CD4-positive, alpha-beta memory T cell (primary cell): Measurements from ENCODE around the gene IKBIP. TPM values are rescaled to one million over a fixed set of nuclear protein-coding genes. Genes with fewer than 3 reads are reported as not detected.
"Not testable (repeated sequence)": the region's sequence is repeated elsewhere in the genome, so short reads cannot be mapped to it uniquely, and the experiment has no call there.

ENCODE experiments used
- CTCF ChIA-PET: fragments of 350-600 bp; sonication (Branson Sonifier 250); formaldehyde crosslinking; loops from one replicate; lab custom pipeline; 2021; ENCODE audit warnings: inconsistent platforms; ENCODE audit not compliant: partially characterized antibody; lab: Charles Lee
- POLR2A ChIA-PET: fragments of 350-600 bp; sonication (Branson Sonifier 250); formaldehyde crosslinking; loops from one replicate; lab custom pipeline; 2021; ENCODE audit not compliant: partially characterized antibody; lab: Charles Lee
- DNase-seq, 5 donors: peaks; one replicate each; pipeline versions ENCODE4 v3.0.0 to v3.0.0-alpha.2; 2020 to 2022; ENCODE audit warnings: mixed read lengths in 1 of 5
- H3K27ac ChIP-seq: one replicate; pipeline ENCODE4 v1.7.0; 2013; ENCODE audit warnings: low read depth, low read length
- H3K27me3 ChIP-seq: 2 replicates; pipeline ENCODE4 v1.7.0; 2013; ENCODE audit warnings: mild to moderate bottlenecking, low read length, moderate library complexity; ENCODE audit not compliant: insufficient read depth
- H3K36me3 ChIP-seq: 2 replicates; pipeline ENCODE4 v1.7.0; 2013; ENCODE audit warnings: mild to moderate bottlenecking, low read length, moderate library complexity; ENCODE audit not compliant: insufficient read depth
- H3K4me1 ChIP-seq: 2 replicates; pipeline ENCODE4 v1.7.0; 2013; ENCODE audit warnings: mild to moderate bottlenecking, low read length, moderate library complexity; ENCODE audit not compliant: insufficient read depth
- H3K4me3 ChIP-seq, 2 donors: one replicate each; pipeline ENCODE4 v1.7.0; 2013; ENCODE audit warnings: low read length in 2 of 2, mild to moderate bottlenecking in 1 of 2
- H3K9me3 ChIP-seq, 2 donors: one replicate each; pipeline ENCODE4 v1.7.0; 2013; ENCODE audit warnings: low read length in 2 of 2, control low read depth in 1 of 2; ENCODE audit not compliant: control insufficient read depth in 1 of 2
- H3K27ac Mint-ChIP-seq, 7 donors: one replicate each; pipeline ENCODE4 v1.8.0; 2020 to 2021; ENCODE audit warnings: mixed read lengths in 7 of 7, mild to moderate bottlenecking in 6 of 7, inconsistent platforms in 3 of 7, moderate library complexity in 3 of 7
- H3K27me3 Mint-ChIP-seq, 2 donors: one replicate each; pipeline ENCODE4 v1.8.0; 2020 to 2021; ENCODE audit warnings: mixed read lengths in 2 of 2
- H3K36me3 Mint-ChIP-seq, 2 donors: one replicate each; pipeline ENCODE4 v1.8.0; 2020 to 2021; ENCODE audit warnings: mixed read lengths in 2 of 2, inconsistent platforms in 1 of 2, mild to moderate bottlenecking in 1 of 2
- H3K4me1 Mint-ChIP-seq, 4 donors: one replicate each; pipeline ENCODE4 v1.8.0; 2020 to 2021; ENCODE audit warnings: mixed read lengths in 4 of 4, mild to moderate bottlenecking in 1 of 4
- H3K4me3 Mint-ChIP-seq, 8 donors: one replicate each; pipeline ENCODE4 v1.8.0; 2020 to 2021; ENCODE audit warnings: mixed read lengths in 8 of 8, mild to moderate bottlenecking in 7 of 8, moderate library complexity in 6 of 8, inconsistent platforms in 3 of 8
- H3K9me3 Mint-ChIP-seq, 8 donors: one replicate each; pipeline ENCODE4 v1.8.0; 2020 to 2021; ENCODE audit warnings: mixed read lengths in 8 of 8, mild to moderate bottlenecking in 5 of 8, inconsistent platforms in 3 of 8, moderate library complexity in 1 of 8
- intact Hi-C: fragments of 100-400 bp; cut with micrococcal nuclease; formaldehyde crosslinking; loops from one replicate; pipeline ENCODE4 v1.15.1; 2023
- polyA plus RNA-seq, 2 donors: library from polyadenylated mRNA; unstranded; fragments of 300-500 nt; fragmentation: Illumina TruSeq; gene quantifications; one replicate each; pipeline ENCODE4 v1.2.3, GENCODE V29; 2021
- total RNA-seq, 2 experiments: library from RNA; stranded (reverse); gene quantifications; one replicate each; pipeline ENCODE4 v1.2.3, GENCODE V29; 2021

IKBIP gene
- total and polyA plus RNA-seq, 4 experiments from 2014 or later: 6.5 to 8.2 (median 7.6) TPM

GRCh38 chr12:98653866-98654493 is 9.4 kb upstream of the IKBIP start:
- Mint-ChIP-seq H3K4me1 (peaks cover 12 to 22% (median 15%) of the 10 kb centered on the region in 4 donors), H3K4me3 (no peak overlapping the region), H3K9me3 (no peaks in the 10 kb centered on the region), H3K27ac (no peak overlapping the region), H3K36me3 (peaks cover 22 to 50% of the 10 kb centered on the region in 2 donors), H3K27me3 (no peaks in the 10 kb centered on the region)
- Histone ChIP-seq H3K4me1 (peaks cover 7% of the 10 kb centered on the region), H3K9me3 (no peaks in the 10 kb centered on the region), H3K36me3 (peaks cover 18% of the 10 kb centered on the region), H3K27me3 (no peaks in the 10 kb centered on the region), H3K27ac (no peak overlapping the region), H3K4me3 (no peak overlapping the region)
- intact Hi-C loops: loop anchor here (1.0 kb wide), 4 partner anchors 9 to 230 kb away; partner anchors contain the start of gene APAF1
- ChIA-PET CTCF (interaction anchor here (0.6 to 7.7 kb wide), 17 partner anchors 9 to 273 kb away, joined by 3 to 142 read pairs (median 3); partner anchors contain the start of genes APAF1 and IKBIP), POLR2A (interaction anchor here (0.8 to 1.0 kb wide), 2 partner anchors 10 to 60 kb away, joined by 3 to 7 read pairs; partner anchors contain the start of genes IKBIP and SLC25A3)
- peak in 4 of 5 donors; percentile 48 to 61 (median 56) for DNase-seq

GRCh38 chr12:98651328-98651727 is 6.7 kb upstream of the IKBIP start:
- intact Hi-C loops: no loop called here
- H3K4me1 ChIP-seq: peaks cover 15% of the 10 kb centered on the region
- no peak overlapping the region for H3K27ac ChIP-seq
- H3K36me3 ChIP-seq: peaks cover 19% of the 10 kb centered on the region
- Mint-ChIP-seq H3K4me1 (peaks cover 12 to 30% (median 14%) of the 10 kb centered on the region in 4 donors), H3K36me3 (peaks cover 10 to 31% of the 10 kb centered on the region in 2 donors), H3K9me3 (no peaks in the 10 kb centered on the region), H3K27me3 (no peaks in the 10 kb centered on the region), H3K4me3 (no peak overlapping the region), H3K27ac (no peak overlapping the region)
- CTCF ChIA-PET: interaction anchor here (0.7 to 7.7 kb wide), 14 partner anchors 9 to 166 kb away, joined by 3 to 142 read pairs (median 3); partner anchors contain the start of gene SLC25A3
- no peaks in the 10 kb centered on the region for H3K27me3 ChIP-seq
- no peak overlapping the region for H3K4me3 ChIP-seq
- POLR2A ChIA-PET: interaction anchor here (1.1 to 2.3 kb wide), 2 partner anchors 58 to 136 kb away, joined by 3 to 5 read pairs; partner anchors contain the start of genes SLC25A3 and TMPO
- no peak for DNase-seq
- no peaks in the 10 kb centered on the region for H3K9me3 ChIP-seq

DNA sequence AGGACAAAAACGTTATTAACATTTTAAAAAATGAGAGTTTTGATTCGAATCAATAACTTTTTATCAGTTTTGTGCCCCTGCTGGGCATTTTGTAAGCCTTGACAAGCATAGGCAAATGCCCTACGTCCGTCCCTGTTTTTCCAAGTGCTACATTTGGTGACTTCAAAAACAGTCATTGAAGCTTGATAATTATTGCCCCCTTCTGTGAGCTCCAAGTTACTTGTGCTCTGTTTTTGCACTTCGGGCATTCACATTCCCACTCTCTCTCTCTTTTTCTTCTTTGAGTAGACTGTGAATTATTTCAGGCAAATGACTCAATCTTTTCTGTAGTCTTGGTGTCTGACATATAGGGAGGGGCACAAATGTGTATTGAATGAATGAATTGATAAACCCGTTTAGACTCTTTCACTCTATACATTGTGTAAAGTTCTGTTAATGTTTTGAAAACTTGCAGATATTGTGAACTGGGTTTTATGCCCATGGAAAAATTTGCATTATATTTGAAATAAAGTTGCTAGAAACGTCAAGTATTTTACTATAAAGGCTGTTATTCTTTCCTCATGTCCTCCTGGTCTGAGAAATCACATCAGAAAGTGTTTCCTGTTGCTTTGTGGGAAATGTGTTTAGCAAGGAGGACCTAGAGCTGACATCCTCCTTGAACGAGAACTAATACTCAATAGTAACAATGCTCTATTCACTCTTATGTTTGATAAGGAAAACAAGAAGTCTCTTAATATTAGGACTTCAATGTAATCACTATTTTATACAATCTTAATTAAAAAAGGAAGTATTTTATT is 1.9 kb upstream of the IKBIP start:
- H3K27me3 ChIP-seq: no peaks in the 10 kb centered on the region
- H3K4me3 ChIP-seq: peak overlapping the region; percentile 88 to 93
- H3K27me3 Mint-ChIP-seq: no peaks in the 10 kb centered on the region
- H3K36me3 Mint-ChIP-seq: peaks cover 7 to 36% of the 10 kb centered on the region in 2 donors
- H3K4me1 Mint-ChIP-seq: peaks cover 12 to 47% (median 21%) of the 10 kb centered on the region in 4 donors
- ChIA-PET CTCF (interaction anchor here (1.2 to 1.7 kb wide), 3 partner anchors 9 to 80 kb away, joined by 3 to 10 read pairs (median 8); no protein-coding TSS in a partner anchor), POLR2A (interaction anchor here (0.6 to 5.2 kb wide), 4 partner anchors 52 to 132 kb away, joined by 3 to 74 read pairs (median 3); partner anchors contain the start of gene SLC25A3)
- H3K4me3 Mint-ChIP-seq: peak overlapping the region; percentile 95 to 99 (median 98)
- no peaks in the 10 kb centered on the region for H3K9me3 ChIP-seq
- H3K27ac ChIP-seq: peak overlapping the region; percentile 73
- H3K4me1 ChIP-seq: peaks cover 24% of the 10 kb centered on the region
- peaks cover 19% of the 10 kb centered on the region for H3K36me3 ChIP-seq
- peaks cover 0 to 2% (median 0%) of the 10 kb centered on the region in 8 donors for H3K9me3 Mint-ChIP-seq
- H3K27ac Mint-ChIP-seq: peak overlapping the region; percentile 26 to 93 (median 58)
- no peak for DNase-seq
- intact Hi-C loops: no loop called here

GRCh38 chr12:98645572-98646067 is 1.0 kb upstream of the IKBIP start:
- H3K4me3 ChIP-seq: peak overlapping the region; percentile 88 to 93
- no peaks in the 10 kb centered on the region for H3K27me3 ChIP-seq
- Mint-ChIP-seq H3K4me3 (peak overlapping the region; percentile 95 to 99 (median 98)), H3K9me3 (peaks cover 0 to 2% (median 0%) of the 10 kb centered on the region in 8 donors), H3K36me3 (peaks cover 7 to 28% of the 10 kb centered on the region in 2 donors), H3K27me3 (no peaks in the 10 kb centered on the region), H3K27ac (peak overlapping the region in 6 of 7 donors; percentile 53 to 94 (median 92)), H3K4me1 (peaks cover 14 to 40% (median 20%) of the 10 kb centered on the region in 4 donors)
- no peaks in the 10 kb centered on the region for H3K9me3 ChIP-seq
- H3K4me1 ChIP-seq: peaks cover 24% of the 10 kb centered on the region
- CTCF ChIA-PET: interaction anchor here (1.2 to 1.7 kb wide), 3 partner anchors 10 to 79 kb away, joined by 3 to 10 read pairs (median 8); no protein-coding TSS in a partner anchor
- intact Hi-C loops: loop anchor here (1.0 to 2.0 kb wide), 4 partner anchors 9 to 142 kb away; partner anchors contain the start of genes SLC25A3 and TMPO
- peak overlapping the region; percentile 73 for H3K27ac ChIP-seq
- H3K36me3 ChIP-seq: peaks cover 12% of the 10 kb centered on the region
- DNase-seq: peak in 3 of 5 donors; percentile 1 to 42 (median 14)
- POLR2A ChIA-PET: interaction anchor here (0.5 to 5.2 kb wide), 4 partner anchors 42 to 131 kb away, joined by 3 to 74 read pairs (median 3); partner anchors contain the start of gene SLC25A3

DNA sequence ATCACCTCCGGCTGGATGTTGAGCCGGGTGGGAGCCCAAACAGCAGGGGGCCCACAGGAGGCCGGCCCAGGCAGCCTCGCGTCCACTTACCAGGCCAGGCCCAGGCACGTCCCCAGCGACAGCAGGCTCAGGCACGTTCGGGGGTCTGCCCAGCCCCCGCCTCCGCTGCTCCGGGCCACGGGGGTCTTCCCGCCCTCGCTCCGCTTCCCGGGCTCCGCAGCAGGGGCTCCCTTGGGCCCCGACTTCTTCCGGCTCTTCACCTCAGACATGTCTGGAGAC is 216 bp downstream of the IKBIP start:
- Mint-ChIP-seq H3K9me3 (peaks cover 0 to 2% (median 0%) of the 10 kb centered on the region in 8 donors), H3K27ac (peak overlapping the region; percentile 82 to 97 (median 96)), H3K4me1 (peaks cover 14 to 40% (median 20%) of the 10 kb centered on the region in 4 donors), H3K4me3 (peak overlapping the region; percentile 97 to 99 (median 98)), H3K27me3 (no peaks in the 10 kb centered on the region), H3K36me3 (peaks cover 3 to 18% of the 10 kb centered on the region in 2 donors)
- intact Hi-C loops: loop anchor here (2.0 kb wide), 1 partner anchor 130 kb away; the partner anchor contains the start of gene TMPO
- peaks cover 8% of the 10 kb centered on the region for H3K36me3 ChIP-seq
- H3K27me3 ChIP-seq: no peaks in the 10 kb centered on the region
- no peaks in the 10 kb centered on the region for H3K9me3 ChIP-seq
- H3K4me1 ChIP-seq: peaks cover 24% of the 10 kb centered on the region
- H3K4me3 ChIP-seq: peak overlapping the region; percentile 92 to 93
- peak overlapping the region; percentile 73 for H3K27ac ChIP-seq
- ChIA-PET POLR2A (interaction anchor here (0.5 to 5.2 kb wide), 8 partner anchors 9 to 144 kb away, joined by 3 to 74 read pairs (median 4); partner anchors contain the start of genes SLC25A3 and TMPO), CTCF (interaction anchor here (0.8 to 2.1 kb wide), 6 partner anchors 10 to 153 kb away, joined by 3 to 6 read pairs (median 4); partner anchors contain the start of gene SLC25A3)
- no peak for DNase-seq

DNA sequence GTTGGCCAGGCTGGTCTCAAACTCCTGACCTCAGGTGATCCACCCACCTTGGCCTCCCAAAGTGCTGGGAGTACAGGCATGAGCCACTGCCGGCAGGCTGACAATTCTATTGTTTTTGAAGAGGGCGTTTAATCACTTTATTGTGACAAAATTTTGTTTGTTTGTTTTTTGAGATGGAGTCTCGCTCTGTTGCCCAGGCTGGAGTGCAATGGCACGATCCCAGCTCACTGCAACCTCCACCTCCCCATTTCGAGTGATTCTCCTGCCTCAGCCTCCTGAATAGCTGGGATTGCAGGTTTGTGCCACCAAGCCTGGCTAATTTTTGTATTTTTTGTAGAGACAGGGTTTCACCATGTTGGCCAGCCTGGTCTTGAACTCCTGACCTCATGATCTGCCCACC is 1.8 kb downstream of the IKBIP start:
- H3K36me3 ChIP-seq, H3K9me3 Mint-ChIP-seq, DNase-seq, H3K4me3 ChIP-seq, H3K27me3 ChIP-seq, H3K9me3 ChIP-seq, intact Hi-C loops, H3K27me3 Mint-ChIP-seq, H3K27ac ChIP-seq: not testable (repeated sequence)
- POLR2A ChIA-PET: interaction anchor here (3.4 kb wide), 1 partner anchor 49 kb away, joined by 15 read pairs; the partner anchor contains the start of gene SLC25A3
- peak overlapping the region in 7 of 8 donors; percentile 52 to 99 (median 97) for H3K4me3 Mint-ChIP-seq
- CTCF ChIA-PET: interaction anchor here (0.9 to 1.1 kb wide), 2 partner anchors 9 to 45 kb away, joined by 3 read pairs; no protein-coding TSS in a partner anchor
- peaks cover 0 to 14% of the 10 kb centered on the region in 2 donors for H3K36me3 Mint-ChIP-seq
- H3K4me1 ChIP-seq: peaks cover 24% of the 10 kb centered on the region
- peak overlapping the region in 4 of 7 donors; percentile 29 to 78 (median 56) for H3K27ac Mint-ChIP-seq
- H3K4me1 Mint-ChIP-seq: peaks cover 10 to 34% (median 16%) of the 10 kb centered on the region in 4 donors
